Heart left ventricle (tissue), 16 donors: ENCODE measurements around the gene PEAK1. TPM values are rescaled to one million over a fixed set of nuclear protein-coding genes. Genes with fewer than 3 reads are reported as not detected.

Experiments
- ATAC-seq, 4 donors: fragments of 200-7000 bp; cut with Tn5 transposase; one replicate each; pipeline ENCODE4 v1.9.1; 2020 to 2022; ENCODE audit warnings: moderate library complexity in 4 of 4, mild to moderate bottlenecking in 3 of 4, moderate number of reproducible peaks in 1 of 4
- DNase-seq, 5 donors: peaks; one replicate each; pipeline ENCODE4 v3.0.0-alpha.2; 2020
- H3K27ac ChIP-seq, 12 donors: fragments of 200-600 bp; sonication (generic) in 4 of 12; one replicate each; pipeline versions ENCODE4 v1.5.0 to v1.8.0; 2016 to 2022; ENCODE audit warnings: mild to moderate bottlenecking in 2 of 12
- H3K27me3 ChIP-seq, 9 donors: fragments of 200-600 bp; sonication (generic) in 2 of 9; one replicate each; pipeline versions ENCODE4 v1.5.1 to v1.8.0; 2016 to 2022; ENCODE audit warnings: mild to moderate bottlenecking in 3 of 9
- H3K36me3 ChIP-seq, 9 donors: fragments of 200-600 bp; sonication (generic) in 2 of 9; one replicate each; pipeline versions ENCODE4 v1.5.0 to v1.8.0; 2018 to 2022; ENCODE audit warnings: mild to moderate bottlenecking in 2 of 9
- H3K4me1 ChIP-seq, 12 donors: fragments of 200-600 bp; sonication (generic) in 4 of 12; one replicate each; pipeline versions ENCODE4 v1.5.0 to v1.8.0; 2016 to 2022; ENCODE audit warnings: mild to moderate bottlenecking in 3 of 12
- H3K4me3 ChIP-seq, 12 donors: fragments of 200-600 bp; sonication (generic) in 4 of 12; one replicate each; pipeline versions ENCODE4 v1.5.0 to v1.8.0; 2017 to 2022; ENCODE audit warnings: mild to moderate bottlenecking in 9 of 12, moderate library complexity in 4 of 12
- H3K9me3 ChIP-seq, 12 donors: fragments of 200-600 bp; sonication (generic) in 4 of 12; one replicate each; pipeline versions ENCODE4 v1.5.0 to v1.8.0; 2016 to 2022; ENCODE audit warnings: mild to moderate bottlenecking in 1 of 12
- POLR2A ChIP-seq, 2 donors: fragments of 450-650 bp; IDR thresholded peaks; one replicate each; pipeline ENCODE4 v1.6.1; 2017; ENCODE audit warnings: antibody characterized with exemption in 2 of 2, mild to moderate bottlenecking in 2 of 2, moderate library complexity in 2 of 2
- WGBS, 4 donors: extraction: QIAGEN DNeasy Blood & Tissue Kit in 2 of 4; methylation state at CpG; one replicate each; pipeline versions ENCODE4 v1.1.5 to v1.1.7; 2013 to 2018; 5-methylcytosine and 5-hydroxymethylcytosine counted together
- intact Hi-C, 10 donors: fragments of 100-400 bp; cut with DNase I; formaldehyde crosslinking; loops; one replicate each; pipeline versions ENCODE4 v1.11.1 to v1.14.2; 2022
- polyA plus RNA-seq, 2 donors: library from polyadenylated mRNA; stranded (reverse); fragments of 200-250 nt; gene quantifications; one replicate each; pipeline ENCODE4 v1.2.3, GENCODE V29; 2013
- total RNA-seq, 9 donors: library from RNA; depleted of rRNA in 2 of 9; stranded (reverse); fragments of >200 nt in 2 of 9; fragmentation: NEBNext Ultra II Directional in 3 of 9; extraction: Animal tissue kit (Norgen Biotek cat#: 25700) in 3 of 9; gene quantifications; one replicate each; pipeline versions ENCODE4 v1.1.0 to v1.2.4, GENCODE V29; 2016 to 2023
- TF ChIP-seq, protein P1 (sequence below), 12 donors: fragments of 200-600 bp; sonication (generic) in 4 of 12; IDR thresholded peaks; one replicate each; pipeline versions ENCODE4 v1.5.0 to v1.8.0; 2018 to 2022; ENCODE audit warnings: antibody characterized with exemption in 12 of 12, mild to moderate bottlenecking in 5 of 12
- donor health status: ischemic (EF 13 %, LVEDD 7.1; RV severe dilation, severe dysfunction).
- donor health status: healthy with polysubstance abuse.
- donor health status: DM: no; HTN: yes; CAD: no.
- donor health status: DM: no; HTN: no; CAD: no.
- donor health status: ischemic (EF 25% LVEDD 6.9; RV normal size, moderate dysfunction).
- donor health status: ischemic (EF 25% LVEDD 5.7; RV mildly dilated, moderate dysfunction).
- donor health status: healthy.
- donor health status: DM: yes; HTN: yes; CAD: no.
- donor health status: ischemic (EF 35%, LVEDD 5.7; RV mildly dilated, moderate dysfunction).
- donor health status: nonischemic (EF 11% LVEDD 7.7; RV severe dilation, severe dysfunction).
- donor health status: DM: yes; HTN: yes; CAD: no.
- donor health status: PGD.
- donor health status: ischemic (EF 29% LVEDD 5.4; RV normal size, mild dysfunction).
- donor health status: nonischemic (EF 23%, LVEDD 6.1; RV moderate dilation, normal function).

Gene PEAK1
- total and polyA plus RNA-seq, 11 donors: 12.8 to 139 (median 86.3) TPM

DNA sequence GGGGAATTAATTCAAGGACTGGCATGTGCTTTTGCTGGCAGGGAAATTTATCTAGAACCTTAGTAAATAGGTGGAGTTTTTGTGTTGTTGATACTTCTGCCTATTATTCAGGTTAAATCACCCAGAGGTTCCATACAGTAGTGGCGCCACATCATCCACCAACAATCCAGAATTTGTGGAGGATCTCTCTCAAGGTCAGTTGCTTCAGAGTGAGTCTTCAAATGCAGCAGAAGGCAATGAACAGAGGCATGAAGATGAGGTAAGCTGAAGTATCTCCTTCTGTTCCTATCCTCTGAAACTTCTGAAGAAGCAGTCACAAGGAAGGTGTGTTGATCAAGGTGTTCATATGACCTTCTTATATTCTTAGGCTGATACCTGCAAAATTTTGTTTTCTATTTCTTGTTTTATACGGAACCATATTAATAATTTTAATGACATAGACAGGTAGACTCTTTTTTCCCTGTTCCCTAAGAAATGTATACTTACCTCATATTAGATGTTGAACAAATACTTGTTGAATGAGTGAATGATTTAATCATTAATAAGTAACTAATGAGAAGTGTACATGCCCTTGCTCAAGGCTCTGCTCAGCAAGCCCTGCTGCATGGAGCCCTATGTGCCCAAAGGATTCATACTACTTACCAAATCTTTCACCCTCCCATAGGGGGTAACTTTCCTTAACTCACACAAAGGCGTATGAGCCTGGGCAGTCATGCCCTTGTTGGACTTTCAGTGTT lies 44.4 kb upstream of the PEAK1 start:
- Histone ChIP-seq H3K9me3 (no peaks in the 10 kb centered on the region), H3K4me3 (no peak overlapping the region), H3K36me3 (peaks cover 0 to 78% (median 65%) of the 10 kb centered on the region in 9 donors), H3K27me3 (no peaks in the 10 kb centered on the region), H3K27ac (no peak overlapping the region), H3K4me1 (peaks cover 0 to 26% (median 12%) of the 10 kb centered on the region in 12 donors)
- intact Hi-C loops: loop anchor here in 1 of 10 donors (5.0 kb wide), 1 partner anchor 37 kb away; no protein-coding TSS in a partner anchor
- WGBS, 4 donors: 97 to 99% (median 97%) methylated on average over 3 of the region's 3 CpGs
- TF ChIP-seq POLR2A (IDR thresholded peaks at IDR 0.05): no peak
- TF ChIP-seq, protein P1, sequence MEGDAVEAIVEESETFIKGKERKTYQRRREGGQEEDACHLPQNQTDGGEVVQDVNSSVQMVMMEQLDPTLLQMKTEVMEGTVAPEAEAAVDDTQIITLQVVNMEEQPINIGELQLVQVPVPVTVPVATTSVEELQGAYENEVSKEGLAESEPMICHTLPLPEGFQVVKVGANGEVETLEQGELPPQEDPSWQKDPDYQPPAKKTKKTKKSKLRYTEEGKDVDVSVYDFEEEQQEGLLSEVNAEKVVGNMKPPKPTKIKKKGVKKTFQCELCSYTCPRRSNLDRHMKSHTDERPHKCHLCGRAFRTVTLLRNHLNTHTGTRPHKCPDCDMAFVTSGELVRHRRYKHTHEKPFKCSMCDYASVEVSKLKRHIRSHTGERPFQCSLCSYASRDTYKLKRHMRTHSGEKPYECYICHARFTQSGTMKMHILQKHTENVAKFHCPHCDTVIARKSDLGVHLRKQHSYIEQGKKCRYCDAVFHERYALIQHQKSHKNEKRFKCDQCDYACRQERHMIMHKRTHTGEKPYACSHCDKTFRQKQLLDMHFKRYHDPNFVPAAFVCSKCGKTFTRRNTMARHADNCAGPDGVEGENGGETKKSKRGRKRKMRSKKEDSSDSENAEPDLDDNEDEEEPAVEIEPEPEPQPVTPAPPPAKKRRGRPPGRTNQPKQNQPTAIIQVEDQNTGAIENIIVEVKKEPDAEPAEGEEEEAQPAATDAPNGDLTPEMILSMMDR (IDR thresholded peaks at IDR 0.05): no peak
- ATAC-seq (no peak), DNase-seq (no peak)

GRCh38 chr15:77461486-77461885 lies 41.6 kb upstream of the PEAK1 start:
- ATAC-seq (no peak), DNase-seq (no peak)
- H3K27me3 ChIP-seq: no peaks in the 10 kb centered on the region
- intact Hi-C loops: loop anchor here in 1 of 10 donors (5.0 kb wide), 1 partner anchor 34 kb away; no protein-coding TSS in a partner anchor
- H3K4me3 ChIP-seq: no peak overlapping the region
- H3K4me1 ChIP-seq: peaks cover 0 to 49% (median 36%) of the 10 kb centered on the region in 12 donors
- H3K36me3 ChIP-seq: peaks cover 0 to 67% (median 47%) of the 10 kb centered on the region in 9 donors
- TF ChIP-seq, protein P1 (IDR thresholded peaks at IDR 0.05): no peak
- no peak for TF ChIP-seq POLR2A (IDR thresholded peaks at IDR 0.05)
- H3K9me3 ChIP-seq: no peaks in the 10 kb centered on the region
- H3K27ac ChIP-seq: peak overlapping the region in 5 of 12 donors; percentile 3 to 50 (median 31)

GRCh38 chr15:77459031-77459430 lies 39.1 kb upstream of the PEAK1 start:
- Histone ChIP-seq H3K27ac (peak overlapping the region in 6 of 12 donors; percentile 1 to 79 (median 59)), H3K36me3 (peaks cover 0 to 43% (median 22%) of the 10 kb centered on the region in 9 donors), H3K4me1 (peaks cover 3 to 72% (median 52%) of the 10 kb centered on the region in 12 donors), H3K27me3 (no peaks in the 10 kb centered on the region), H3K4me3 (no peak overlapping the region), H3K9me3 (no peaks in the 10 kb centered on the region)
- ATAC-seq (no peak), DNase-seq (no peak)
- WGBS, 4 donors: 83 to 90% (median 86%) methylated on average over 2 of the region's 2 CpGs
- intact Hi-C loops: loop anchor here in 2 of 10 donors (5.0 kb wide), 1 partner anchor 37 kb away; the partner anchor contains the start of genes HMG20A (in 2 of the 2) and PEAK1 (in 2 of the 2)
- TF ChIP-seq POLR2A (IDR thresholded peaks at IDR 0.05): no peak
- TF ChIP-seq, protein P1 (IDR thresholded peaks at IDR 0.05): no peak

DNA sequence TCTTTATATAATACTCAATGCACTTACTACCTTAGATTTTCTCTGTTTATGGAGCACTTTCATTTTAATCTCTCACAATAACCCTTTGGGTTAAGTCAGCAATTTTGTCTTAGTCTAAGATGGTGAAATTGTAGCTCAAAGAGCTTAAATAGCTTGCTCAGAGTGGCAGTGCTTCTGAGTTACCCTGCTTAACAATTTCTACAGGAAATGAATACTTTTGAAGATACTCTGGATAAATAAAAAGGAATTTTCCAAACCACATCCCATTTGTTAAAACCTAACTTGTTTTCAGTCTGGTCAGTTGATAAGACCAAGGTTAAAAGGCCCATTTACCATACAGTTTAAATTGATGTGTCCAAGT lies 38.0 kb upstream of the PEAK1 start:
- Histone ChIP-seq H3K4me1 (peaks cover 3 to 78% (median 54%) of the 10 kb centered on the region in 12 donors), H3K4me3 (no peak overlapping the region), H3K27me3 (no peaks in the 10 kb centered on the region), H3K27ac (peak overlapping the region in 9 of 12 donors; percentile 2 to 79 (median 53)), H3K36me3 (peaks cover 0 to 32% (median 18%) of the 10 kb centered on the region in 9 donors), H3K9me3 (no peaks in the 10 kb centered on the region)
- ATAC-seq: no peak
- DNase-seq: no peak
- intact Hi-C loops: loop anchor here in 2 of 10 donors (5.0 kb wide), 1 partner anchor 36 kb away; the partner anchor contains the start of genes HMG20A (in 2 of the 2) and PEAK1 (in 2 of the 2)
- no peak for TF ChIP-seq POLR2A (IDR thresholded peaks at IDR 0.05)
- TF ChIP-seq, protein P1 (IDR thresholded peaks at IDR 0.05): no peak
